ENCODE data around the gene UCK2. TPM values are rescaled to one million over a fixed set of nuclear protein-coding genes. Genes with fewer than 3 reads are reported as not detected.

Gene UCK2
- total and polyA plus RNA-seq, 2 of the 8 experiments (the other 6 are each of a cell fraction or from before 2014, with no cell fraction given): 103 to 109 TPM

DNA sequence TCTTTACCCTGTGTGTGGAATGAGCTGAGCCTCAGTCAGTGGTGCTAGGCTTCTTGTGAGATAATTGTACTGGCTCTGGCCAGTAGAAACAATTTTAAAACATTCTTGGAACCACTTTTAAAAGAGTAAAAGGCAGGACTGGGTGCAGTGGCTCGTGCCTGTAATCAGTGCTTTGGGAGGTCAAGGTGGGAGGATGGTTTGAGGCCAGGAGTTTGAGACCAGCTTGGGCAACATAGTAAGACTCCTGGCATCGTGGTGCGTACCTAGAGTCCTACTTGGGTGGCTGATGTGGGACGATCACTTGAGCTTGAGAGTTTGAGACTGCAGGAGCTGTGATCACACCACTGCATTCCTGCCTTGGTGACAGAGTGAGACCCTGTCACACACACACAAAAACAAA lies 89.8 kb downstream of the UCK2 start:
- no peak overlapping the region for H3K4me2 ChIP-seq (ENCODE audit: insufficient read depth in 1 of 2, low read depth in 2 of 2, low read length in 2 of 2)
- no peaks in the 10 kb centered on the region for H3K36me3 ChIP-seq (ENCODE audit: control insufficient read depth in 2 of 4, insufficient read depth in 4 of 4, low read length in 3 of 4)
- H3K79me2 ChIP-seq (ENCODE audit: control insufficient read depth in 1 of 2, insufficient read depth in 2 of 2, low read length in 2 of 2): no peaks in the 10 kb centered on the region
- H3K27me3 ChIP-seq (replicated peaks in 1 of 4; ENCODE audit: control insufficient read depth in 3 of 4, extremely low read depth in 1 of 4, insufficient read depth in 3 of 4, low read length in 3 of 4): no peaks in the 10 kb centered on the region
- FAIRE-seq (no peak), DNase-seq (ENCODE audit: low read depth in 1 of 2, low spot score in 2 of 2) (no peak)
- POLR2A ChIA-PET (ENCODE audit: partially characterized antibody): no interaction called here
- H2AK5ac ChIP-seq (ENCODE audit: low read depth, low read length): no peak overlapping the region
- no peak overlapping the region for H2BK5ac ChIP-seq (ENCODE audit: low read depth, low read length)
- H3K23ac ChIP-seq (ENCODE audit: insufficient read length): no peak overlapping the region
- H3K23me2 ChIP-seq (ENCODE audit: low read depth, low read length): no peaks in the 10 kb centered on the region
- H2BK20ac ChIP-seq (ENCODE audit: low read length): no peak overlapping the region
- H3K9me3 ChIP-seq (ENCODE audit: insufficient read depth in 2 of 2, low read depth in 1 of 2, low read length in 1 of 2): no peaks in the 10 kb centered on the region
- no peak overlapping the region for H4K8ac ChIP-seq (ENCODE audit: extremely low read depth, insufficient read depth, low read length)
- no peaks in the 10 kb centered on the region for H3K4me1 ChIP-seq (replicated peaks in 1 of 4; ENCODE audit: control insufficient read depth in 3 of 4, insufficient read depth in 4 of 4, low read length in 3 of 4)
- no peak overlapping the region for H2BK15ac ChIP-seq (ENCODE audit: low read length)
- no peak overlapping the region for H4K5ac ChIP-seq (ENCODE audit: insufficient read length, low read depth, low read length)
- H2BK120ac ChIP-seq (replicated peaks; ENCODE audit: low read depth, low read length): no peak overlapping the region
- H4K20me1 ChIP-seq (replicated peaks in 1 of 2; ENCODE audit: control insufficient read depth in 1 of 2, insufficient read depth in 2 of 2, low read length in 2 of 2): peaks cover 0 to 1% of the 10 kb centered on the region in 2 experiments
- H3K14ac ChIP-seq (ENCODE audit: insufficient read length): no peak overlapping the region
- no peak overlapping the region for H2AFZ ChIP-seq (ENCODE audit: low read length)
- H4K91ac ChIP-seq (replicated peaks; ENCODE audit: insufficient read length, low read length): no peak overlapping the region
- H3K56ac ChIP-seq (replicated peaks; ENCODE audit: insufficient read length, low read depth, low read length): no peak overlapping the region
- H3K27ac ChIP-seq (ENCODE audit: low read depth, low read length): no peak overlapping the region
- CTCF ChIA-PET (ENCODE audit: partially characterized antibody): interaction anchor here (0.9 kb wide), 2 partner anchors 9 to 204 kb away, joined by 3 read pairs; no protein-coding TSS in a partner anchor
- no peak overlapping the region for H3K18ac ChIP-seq (ENCODE audit: extremely low read depth, low read length)
- H3K9ac ChIP-seq (replicated peaks in 1 of 4; ENCODE audit: extremely low read depth in 1 of 4, low read depth in 3 of 4, low read length in 3 of 4): no peak overlapping the region
- H2BK12ac ChIP-seq (ENCODE audit: low read depth, low read length): no peak overlapping the region
- H3K79me1 ChIP-seq (ENCODE audit: low read depth, low read length): no peaks in the 10 kb centered on the region
- WGBS, 2 experiments (ENCODE audit: extremely low coverage in 1 of 2, insufficient coverage in 1 of 2, insufficient read length in 1 of 2, insufficient replicate concordance in 2 of 2, low coverage in 1 of 2, low lambda C conversion rate in 2 of 2, missing lambda C conversion rate in 1 of 2): 94% methylated on average over 4 of the region's 4 CpGs; no CpG with 5 or more reads in 1 of the 2 experiments
- H3K4me3 ChIP-seq (ENCODE audit: extremely low read depth in 1 of 4, insufficient read depth in 2 of 4, low read depth in 3 of 4, low read length in 4 of 4): no peak overlapping the region
- H3K4ac ChIP-seq (replicated peaks; ENCODE audit: insufficient read length, low read depth, low read length): no peak overlapping the region
- TF ChIP-seq SP2 (IDR thresholded peaks at IDR 0.05; ENCODE audit: low read length) (no peak), SAP30 (IDR thresholded peaks at IDR 0.05; ENCODE audit: insufficient read depth, insufficient replicate concordance, low read length) (no peak), GTF2F1 (IDR thresholded peaks at IDR 0.05; ENCODE audit: borderline replicate concordance, low read depth, low read length) (no peak), EP300 (IDR thresholded peaks at IDR 0.05; ENCODE audit: borderline replicate concordance in 1 of 2, low read depth in 2 of 2, low read length in 2 of 2) (no peak), FOSL1 (IDR thresholded peaks at IDR 0.05; ENCODE audit: insufficient read depth, low read depth, low read length) (no peak), YY1 (IDR thresholded peaks at IDR 0.05; ENCODE audit: low read depth, low read length) (no peak), CHD1 (IDR thresholded peaks at IDR 0.05; ENCODE audit: low read depth, low read length) (no peak), BACH1 (IDR thresholded peaks at IDR 0.05; ENCODE audit: low read length) (no peak), SUZ12 (IDR thresholded peaks at IDR 0.05; ENCODE audit: low read length) (no peak), CEBPB (IDR thresholded peaks at IDR 0.05; ENCODE audit: low read depth, low read length) (no peak), KDM4A (IDR thresholded peaks at IDR 0.05; ENCODE audit: low read depth, low read length, severe bottlenecking) (no peak), CBX8 (IDR thresholded peaks at IDR 0.05; ENCODE audit: borderline replicate concordance, low read depth, low read length) (no peak)
- TF ChIP-seq, protein P1, sequence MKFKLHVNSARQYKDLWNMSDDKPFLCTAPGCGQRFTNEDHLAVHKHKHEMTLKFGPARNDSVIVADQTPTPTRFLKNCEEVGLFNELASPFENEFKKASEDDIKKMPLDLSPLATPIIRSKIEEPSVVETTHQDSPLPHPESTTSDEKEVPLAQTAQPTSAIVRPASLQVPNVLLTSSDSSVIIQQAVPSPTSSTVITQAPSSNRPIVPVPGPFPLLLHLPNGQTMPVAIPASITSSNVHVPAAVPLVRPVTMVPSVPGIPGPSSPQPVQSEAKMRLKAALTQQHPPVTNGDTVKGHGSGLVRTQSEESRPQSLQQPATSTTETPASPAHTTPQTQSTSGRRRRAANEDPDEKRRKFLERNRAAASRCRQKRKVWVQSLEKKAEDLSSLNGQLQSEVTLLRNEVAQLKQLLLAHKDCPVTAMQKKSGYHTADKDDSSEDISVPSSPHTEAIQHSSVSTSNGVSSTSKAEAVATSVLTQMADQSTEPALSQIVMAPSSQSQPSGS (IDR thresholded peaks at IDR 0.05; ENCODE audit: low read length): no peak

All from H1 (cell line).